Kidney (tissue), 14 donors: ENCODE data around the gene PCYT1A. TPM values are rescaled to one million over a fixed set of nuclear protein-coding genes. Genes with fewer than 3 reads are reported as not detected.

Experiments
- DNase-seq, 5 donors: peaks; one replicate each; pipeline ENCODE4 v3.0.0-alpha.2; 2013 to 2020
- FAIRE-seq: peaks from 2 replicates; lab custom pipeline; 2012; peaks lifted over from hg19 to GRCh38; lab: Jason Lieb, UNC
- H3K27ac ChIP-seq, 2 donors: one replicate each; pipeline ENCODE4 v1.7.0; 2013; ENCODE audit warnings: low read depth in 2 of 2, low read length in 2 of 2, inconsistent platforms in 1 of 2
- H3K27me3 ChIP-seq: one replicate; pipeline ENCODE4 v1.7.1; 2013; ENCODE audit warnings: low read length, inconsistent platforms; ENCODE audit not compliant: control insufficient read depth, insufficient read depth
- H3K36me3 ChIP-seq, 3 donors: one replicate each; pipeline versions ENCODE4 v1.7.0 to v1.7.1; 2013; ENCODE audit warnings: low read length in 3 of 3, control low read depth in 1 of 3, inconsistent platforms in 1 of 3; ENCODE audit not compliant: insufficient read depth in 3 of 3, control insufficient read depth in 2 of 3
- H3K4me1 ChIP-seq, 3 donors: one replicate each; pipeline versions ENCODE4 v1.7.0 to v1.7.1; 2013; ENCODE audit warnings: low read length in 3 of 3, inconsistent platforms in 1 of 3, low read depth in 1 of 3; ENCODE audit not compliant: control insufficient read depth in 2 of 3, insufficient read depth in 2 of 3
- H3K4me3 ChIP-seq, 3 donors: one replicate each; pipeline versions ENCODE4 v1.7.0 to v1.8.1; 2013; ENCODE audit warnings: low read length in 3 of 3, control low read depth in 1 of 3, inconsistent platforms in 1 of 3
- H3K9ac ChIP-seq, 3 donors: one replicate each; pipeline versions ENCODE4 v1.7.0 to v1.7.1; 2013; ENCODE audit warnings: low read length in 3 of 3, control low read depth in 1 of 3, inconsistent platforms in 1 of 3
- H3K9me3 ChIP-seq, 3 donors: one replicate each; pipeline versions ENCODE4 v1.7.0 to v1.7.1; 2013; ENCODE audit warnings: low read length in 3 of 3, control low read depth in 1 of 3, inconsistent platforms in 1 of 3; ENCODE audit not compliant: control insufficient read depth in 2 of 3, insufficient read depth in 1 of 3
- intact Hi-C: fragments of 100-400 bp; cut with DNase I; formaldehyde crosslinking; loops from one replicate; pipeline ENCODE4 v1.11.1; 2022
- polyA plus RNA-seq: library from polyadenylated mRNA; stranded (reverse); fragments of 350-450 nt; fragmentation: Illumina TruSeq; extraction: RNeasy Lipid Tissue Mini Kit (QIAGEN cat#74804); gene quantifications from one replicate; pipeline ENCODE4 v1.2.3, GENCODE V29; 2014; ENCODE audit warnings: low read depth, low replicate concordance; ENCODE audit not compliant: insufficient read depth
- total RNA-seq: library from RNA; stranded (reverse); fragmentation: NEBNext Ultra II Directional; extraction: Animal tissue kit (Norgen Biotek cat#: 25700); gene quantifications from one replicate; pipeline ENCODE4 v1.2.1, GENCODE V29; 2021
- TF ChIP-seq, protein P1 (sequence below): IDR thresholded peaks from 3 replicates; pipeline ENCODE4 v1.5.1; 2012; ENCODE audit warnings: mild to moderate bottlenecking, moderate library complexity, borderline replicate concordance; ENCODE audit not compliant: insufficient read depth; ENCODE audit errors: extremely low read depth
- donor health status: control.
- donor health status: control.
- donor health status: control.
- donor health status: control.
- donor health status: control.
- donor health status: DM: yes; HTN: yes; CAD: no.
- donor health status: Normal renal cell carcinoma (clear cell type).

PCYT1A gene
- total and polyA plus RNA-seq, 2 donors from 2014 or later: 19.6 to 57.6 TPM

GRCh38 chr3:196240424-196240823 is 47.1 kb downstream of the PCYT1A start:
- Histone ChIP-seq H3K4me1 (no peaks in the 10 kb centered on the region), H3K4me3 (no peak overlapping the region), H3K9me3 (no peaks in the 10 kb centered on the region), H3K36me3 (peaks cover 6 to 43% (median 15%) of the 10 kb centered on the region in 3 donors), H3K27me3 (no peaks in the 10 kb centered on the region), H3K9ac (no peak overlapping the region), H3K27ac (no peak overlapping the region)
- TF ChIP-seq, protein P1, sequence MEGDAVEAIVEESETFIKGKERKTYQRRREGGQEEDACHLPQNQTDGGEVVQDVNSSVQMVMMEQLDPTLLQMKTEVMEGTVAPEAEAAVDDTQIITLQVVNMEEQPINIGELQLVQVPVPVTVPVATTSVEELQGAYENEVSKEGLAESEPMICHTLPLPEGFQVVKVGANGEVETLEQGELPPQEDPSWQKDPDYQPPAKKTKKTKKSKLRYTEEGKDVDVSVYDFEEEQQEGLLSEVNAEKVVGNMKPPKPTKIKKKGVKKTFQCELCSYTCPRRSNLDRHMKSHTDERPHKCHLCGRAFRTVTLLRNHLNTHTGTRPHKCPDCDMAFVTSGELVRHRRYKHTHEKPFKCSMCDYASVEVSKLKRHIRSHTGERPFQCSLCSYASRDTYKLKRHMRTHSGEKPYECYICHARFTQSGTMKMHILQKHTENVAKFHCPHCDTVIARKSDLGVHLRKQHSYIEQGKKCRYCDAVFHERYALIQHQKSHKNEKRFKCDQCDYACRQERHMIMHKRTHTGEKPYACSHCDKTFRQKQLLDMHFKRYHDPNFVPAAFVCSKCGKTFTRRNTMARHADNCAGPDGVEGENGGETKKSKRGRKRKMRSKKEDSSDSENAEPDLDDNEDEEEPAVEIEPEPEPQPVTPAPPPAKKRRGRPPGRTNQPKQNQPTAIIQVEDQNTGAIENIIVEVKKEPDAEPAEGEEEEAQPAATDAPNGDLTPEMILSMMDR: no peak
- DNase-seq: no peak
- intact Hi-C loops: no loop called here
- no peak for FAIRE-seq

DNA sequence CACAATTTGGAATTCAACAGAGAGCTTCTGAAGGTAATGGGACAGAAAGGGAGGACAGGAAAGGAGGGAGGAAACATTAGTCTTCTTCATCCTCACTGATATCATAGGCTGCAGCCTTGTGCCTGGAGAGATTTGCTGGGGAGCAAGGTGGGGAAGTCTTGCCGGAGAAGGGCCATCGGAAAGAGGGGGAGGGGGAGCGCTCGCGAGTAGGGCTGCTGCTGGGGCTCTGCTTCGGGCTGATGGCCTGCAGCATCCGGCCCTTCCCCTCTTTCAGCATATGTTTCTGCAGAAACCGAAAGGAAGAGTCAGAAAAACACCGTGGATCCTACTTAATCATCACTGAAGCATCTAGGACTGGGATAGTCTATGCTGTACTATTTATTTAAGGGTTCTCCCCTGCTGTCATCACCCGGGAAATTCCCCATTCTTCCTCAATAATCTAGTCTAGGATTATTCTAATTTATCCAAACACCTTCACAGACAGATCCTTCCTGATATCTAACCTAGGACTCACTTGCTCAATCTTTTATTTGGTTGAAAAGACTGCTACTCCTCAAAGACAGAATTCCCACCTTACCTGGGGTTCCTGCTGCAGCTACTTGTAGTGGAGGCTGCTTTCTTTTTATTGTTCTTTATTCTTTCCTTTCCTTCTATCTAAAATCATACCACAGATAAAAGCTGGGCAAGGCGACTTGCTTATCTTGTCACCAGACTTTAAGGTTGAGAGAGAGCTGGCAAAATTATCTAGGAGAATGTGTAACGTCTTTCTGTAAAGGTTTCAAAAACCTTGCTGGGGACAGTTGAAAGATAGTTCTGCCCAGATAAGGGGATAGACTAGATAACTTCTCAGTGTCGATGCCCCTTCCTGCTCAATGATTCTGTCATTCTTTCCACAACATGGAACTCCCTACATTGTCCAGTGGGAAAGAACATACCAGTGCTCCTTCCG is 48.6 kb downstream of the PCYT1A start:
- Histone ChIP-seq H3K9me3 (no peaks in the 10 kb centered on the region), H3K27ac (no peak overlapping the region), H3K27me3 (no peaks in the 10 kb centered on the region), H3K4me1 (no peaks in the 10 kb centered on the region), H3K4me3 (no peak overlapping the region), H3K36me3 (peaks cover 6 to 43% (median 15%) of the 10 kb centered on the region in 3 donors), H3K9ac (no peak overlapping the region)
- FAIRE-seq: no peak
- no peak for DNase-seq
- intact Hi-C loops: no loop called here
- TF ChIP-seq, protein P1: no peak

DNA sequence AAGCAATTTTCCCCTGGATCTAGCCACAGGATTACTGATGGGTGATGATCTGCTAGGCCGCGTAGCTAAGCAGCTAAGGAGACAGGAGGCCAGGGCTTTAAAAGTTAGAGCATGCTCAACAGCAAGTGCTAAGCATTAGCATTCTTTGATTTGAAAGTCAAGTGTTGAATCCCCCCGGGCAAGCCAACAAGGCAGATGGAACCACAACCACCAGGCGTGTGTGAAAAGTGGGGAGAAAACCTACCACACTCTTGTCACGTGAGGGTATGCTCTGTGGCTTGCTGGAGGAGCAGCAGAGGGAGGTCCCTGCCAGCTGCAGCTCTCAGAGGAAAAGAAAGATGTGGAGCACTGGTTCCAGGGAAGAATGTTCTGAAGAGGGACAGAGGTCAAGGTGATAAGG is 50.3 kb downstream of the PCYT1A start:
- Histone ChIP-seq H3K4me3 (no peak overlapping the region), H3K36me3 (peaks cover 6 to 38% (median 15%) of the 10 kb centered on the region in 3 donors), H3K4me1 (no peaks in the 10 kb centered on the region), H3K27me3 (no peaks in the 10 kb centered on the region), H3K9ac (no peak overlapping the region), H3K27ac (no peak overlapping the region), H3K9me3 (no peaks in the 10 kb centered on the region)
- FAIRE-seq (no peak), DNase-seq (no peak)
- intact Hi-C loops: no loop called here
- TF ChIP-seq, protein P1: no peak
